RWPE2 (cell line): ENCODE data around the gene MYD88.
A peak's percentile ranks its signal among the peaks of the same experiment; 100 is the strongest.

Experiments used
- ATAC-seq: fragments of 200-7000 bp; cut with Tn5 transposase; 3 replicates; pipeline ENCODE4 v1.9.1; 2021; ENCODE audit warnings: low read depth
- DNase-seq: peaks from one replicate; pipeline ENCODE4 v3.0.0-alpha.2; 2020; ENCODE audit warnings: low spot score
- H3K27ac ChIP-seq: fragments of 450-650 bp; 2 replicates; pipeline ENCODE4 v1.5.1; 2017; ENCODE audit warnings: mild to moderate bottlenecking; ENCODE audit not compliant: poor library complexity, severe bottlenecking
- H3K27me3 ChIP-seq: fragments of 250-450 bp; sonication (Bioruptor Pico); 2 replicates; pipeline ENCODE4 v1.5.1; 2021; ENCODE audit warnings: mild to moderate bottlenecking, moderate library complexity; ENCODE audit not compliant: insufficient read depth, poor library complexity, severe bottlenecking
- H3K36me3 ChIP-seq: fragments of 250-450 bp; sonication (Bioruptor Pico); 2 replicates; pipeline ENCODE4 v1.5.1; 2020; ENCODE audit warnings: low read depth, mild to moderate bottlenecking, moderate library complexity
- H3K4me1 ChIP-seq: fragments of 250-450 bp; sonication (Bioruptor Pico); 2 replicates; pipeline ENCODE4 v1.5.1; 2021; ENCODE audit warnings: mild to moderate bottlenecking, moderate library complexity; ENCODE audit not compliant: insufficient read depth, poor library complexity, severe bottlenecking
- H3K4me3 ChIP-seq: fragments of 250-450 bp; sonication (Bioruptor Pico); 2 replicates; pipeline ENCODE4 v1.5.1; 2021; ENCODE audit warnings: mild to moderate bottlenecking, moderate library complexity; ENCODE audit not compliant: severe bottlenecking
- H3K9me3 ChIP-seq: fragments of 250-450 bp; sonication (Bioruptor Pico); 2 replicates; pipeline ENCODE4 v1.5.1; 2021; ENCODE audit warnings: mild to moderate bottlenecking, moderate library complexity; ENCODE audit not compliant: severe bottlenecking
- TF ChIP-seq, protein P1 (sequence below): fragments of 450-650 bp; IDR thresholded peaks from one replicate; pipeline ENCODE4 v1.5.1; 2017; ENCODE audit warnings: mild to moderate bottlenecking, moderate library complexity; ENCODE audit not compliant: poor library complexity, severe bottlenecking

Gene MYD88

DNA sequence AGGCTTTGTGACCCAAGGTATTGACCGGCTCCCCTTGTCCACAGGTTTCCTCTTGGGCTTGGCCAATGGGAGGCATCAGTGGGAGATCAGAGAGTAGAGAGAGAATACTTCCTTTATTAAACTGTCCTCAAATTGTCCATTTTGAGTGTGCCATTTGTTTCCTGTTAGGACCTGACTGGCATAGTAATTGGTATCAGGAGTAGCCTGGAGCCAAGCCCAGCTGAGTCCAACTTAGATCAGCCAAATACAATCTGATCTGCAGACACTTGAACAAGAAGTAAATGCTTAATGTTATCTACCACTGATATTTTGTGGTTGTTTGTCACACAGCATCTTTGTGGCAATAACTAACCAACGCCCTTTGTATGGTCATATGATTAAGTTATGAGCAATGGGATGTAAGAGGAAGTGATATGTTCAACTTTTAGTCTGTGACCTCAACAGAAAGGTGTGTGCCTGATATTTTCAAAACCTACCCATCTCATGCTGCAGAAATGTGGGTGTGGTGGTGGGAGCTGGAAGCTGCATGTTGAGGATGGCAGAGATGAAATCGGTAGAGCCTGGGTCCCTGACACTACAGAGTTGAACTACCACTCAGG is 13.3 kb downstream of the MYD88 start:
- H3K27me3 ChIP-seq, result no peaks in the 10 kb centered on the region
- DNase-seq (no peak), ATAC-seq (peak; percentile 61)
- H3K4me3 ChIP-seq, result no peak overlapping the region
- no peaks in the 10 kb centered on the region for H3K9me3 ChIP-seq
- H3K36me3 ChIP-seq, result no peaks in the 10 kb centered on the region
- TF ChIP-seq, protein P1, sequence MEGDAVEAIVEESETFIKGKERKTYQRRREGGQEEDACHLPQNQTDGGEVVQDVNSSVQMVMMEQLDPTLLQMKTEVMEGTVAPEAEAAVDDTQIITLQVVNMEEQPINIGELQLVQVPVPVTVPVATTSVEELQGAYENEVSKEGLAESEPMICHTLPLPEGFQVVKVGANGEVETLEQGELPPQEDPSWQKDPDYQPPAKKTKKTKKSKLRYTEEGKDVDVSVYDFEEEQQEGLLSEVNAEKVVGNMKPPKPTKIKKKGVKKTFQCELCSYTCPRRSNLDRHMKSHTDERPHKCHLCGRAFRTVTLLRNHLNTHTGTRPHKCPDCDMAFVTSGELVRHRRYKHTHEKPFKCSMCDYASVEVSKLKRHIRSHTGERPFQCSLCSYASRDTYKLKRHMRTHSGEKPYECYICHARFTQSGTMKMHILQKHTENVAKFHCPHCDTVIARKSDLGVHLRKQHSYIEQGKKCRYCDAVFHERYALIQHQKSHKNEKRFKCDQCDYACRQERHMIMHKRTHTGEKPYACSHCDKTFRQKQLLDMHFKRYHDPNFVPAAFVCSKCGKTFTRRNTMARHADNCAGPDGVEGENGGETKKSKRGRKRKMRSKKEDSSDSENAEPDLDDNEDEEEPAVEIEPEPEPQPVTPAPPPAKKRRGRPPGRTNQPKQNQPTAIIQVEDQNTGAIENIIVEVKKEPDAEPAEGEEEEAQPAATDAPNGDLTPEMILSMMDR, result no peak
- H3K4me1 ChIP-seq, result peaks cover 45% of the 10 kb centered on the region
- peak overlapping the region; percentile 90 for H3K27ac ChIP-seq

GRCh38 chr3:38152609-38153008 is 14.1 kb downstream of the MYD88 start:
- no peak for DNase-seq
- TF ChIP-seq, protein P1, result no peak
- H3K27ac ChIP-seq, result peak overlapping the region; percentile 90
- no peaks in the 10 kb centered on the region for H3K27me3 ChIP-seq
- H3K36me3 ChIP-seq, result no peaks in the 10 kb centered on the region
- no peak for ATAC-seq
- no peak overlapping the region for H3K4me3 ChIP-seq
- peaks cover 54% of the 10 kb centered on the region for H3K4me1 ChIP-seq
- no peaks in the 10 kb centered on the region for H3K9me3 ChIP-seq

DNA sequence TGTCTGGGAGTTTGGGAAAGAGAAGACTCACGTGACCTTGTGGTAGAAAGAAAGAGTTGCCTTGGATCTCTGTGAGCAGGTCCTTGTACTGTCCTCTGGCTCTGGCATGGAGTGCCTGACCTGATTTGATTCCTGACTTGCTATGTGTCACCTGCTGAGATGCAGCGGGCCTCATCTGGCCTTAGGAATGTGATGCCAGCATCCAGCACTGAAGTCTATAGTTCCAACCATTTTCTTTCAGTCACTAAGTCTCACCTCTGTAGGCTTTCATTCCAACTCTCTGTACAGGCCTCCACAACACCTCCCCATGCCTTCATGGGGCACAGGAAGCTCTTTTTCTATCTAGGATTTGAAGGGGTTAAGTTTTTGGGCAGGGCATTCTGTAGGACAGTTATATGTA is 14.8 kb downstream of the MYD88 start:
- Histone ChIP-seq H3K4me3 (no peak overlapping the region), H3K27me3 (no peaks in the 10 kb centered on the region), H3K4me1 (peaks cover 60% of the 10 kb centered on the region), H3K9me3 (no peaks in the 10 kb centered on the region), H3K27ac (peak overlapping the region; percentile 90), H3K36me3 (no peaks in the 10 kb centered on the region)
- TF ChIP-seq, protein P1, result no peak
- ATAC-seq (no peak), DNase-seq (no peak)

- no peak for DNase-seq
- Histone ChIP-seq H3K4me3 (no peak overlapping the region), H3K4me1 (peaks cover 62% of the 10 kb centered on the region), H3K27me3 (no peaks in the 10 kb centered on the region), H3K36me3 (no peaks in the 10 kb centered on the region), H3K27ac (peak overlapping the region; percentile 90), H3K9me3 (no peaks in the 10 kb centered on the region)
- TF ChIP-seq, protein P1, result no peak
- peak; percentile 61 for ATAC-seq
Measured at GRCh38 chr3:38154033-38154494, 15.6 kb downstream of the MYD88 start.

DNA sequence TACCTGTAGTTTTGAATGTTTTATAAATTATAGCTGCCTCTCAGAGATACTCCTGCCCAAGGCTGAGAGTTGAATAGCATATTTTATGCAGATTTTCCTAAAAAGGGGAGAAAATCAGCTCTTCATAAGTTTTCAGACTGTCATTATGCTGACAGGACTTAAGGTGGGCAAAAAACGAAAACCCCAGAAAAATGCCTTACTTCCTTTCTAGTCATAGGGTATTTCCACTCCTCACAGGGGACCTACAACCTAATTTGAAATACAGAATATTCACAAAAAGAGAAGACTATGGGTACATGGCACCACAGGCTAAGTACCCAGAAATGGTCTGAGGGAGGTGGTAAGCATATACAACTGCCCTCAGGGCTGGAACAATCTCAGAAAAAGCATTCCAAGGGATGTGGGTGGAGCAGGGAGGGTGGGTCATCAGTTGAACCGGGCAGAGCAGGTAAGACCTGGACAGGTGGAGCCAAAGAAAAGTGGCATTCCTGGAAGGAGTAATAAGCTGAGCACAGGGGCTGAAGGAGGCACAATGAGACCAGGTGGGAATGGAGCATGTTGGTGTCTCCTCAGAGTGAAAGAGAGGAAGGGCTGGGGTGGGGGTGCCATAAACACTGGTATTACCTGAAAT is 16.3 kb downstream of the MYD88 start:
- TF ChIP-seq, protein P1, result no peak
- Histone ChIP-seq H3K27ac (peak overlapping the region; percentile 90), H3K36me3 (no peaks in the 10 kb centered on the region), H3K4me1 (peaks cover 62% of the 10 kb centered on the region), H3K9me3 (no peaks in the 10 kb centered on the region), H3K27me3 (no peaks in the 10 kb centered on the region), H3K4me3 (no peak overlapping the region)
- DNase-seq, result no peak
- peak; percentile 74 for ATAC-seq
